HEK293T (cell line): Measurements from ENCODE around the gene CACNB1.

Experiments
- CTCF ChIA-PET: fragments of 350-600 bp; formaldehyde crosslinking; extraction: SDS; loops from one replicate; lab custom pipeline; 2021; ENCODE audit warnings: antibody characterized with exemption, inconsistent platforms; lab: Yijun Ruan, JAX
- POLR2A ChIA-PET: fragments of 350-600 bp; formaldehyde crosslinking; extraction: SDS; loops from one replicate; lab custom pipeline; 2020; ENCODE audit warnings: antibody characterized with exemption, inconsistent platforms; lab: Yijun Ruan, JAX
- DNase-seq: peaks from one replicate; pipeline ENCODE4 v3.0.0; 2012; ENCODE audit warnings: mixed read lengths; ENCODE audit errors: extremely low spot score
- ARNT ChIP-seq: fragments of 450-650 bp; IDR thresholded peaks from 2 replicates; pipeline ENCODE4 v1.6.1; 2017; ENCODE audit warnings: mild to moderate bottlenecking
- BHLHE40 ChIP-seq: fragments of 450-650 bp; IDR thresholded peaks from 2 replicates; pipeline ENCODE4 v1.6.1; 2016; ENCODE audit warnings: mild to moderate bottlenecking, moderate library complexity, borderline replicate concordance
- CTBP1 ChIP-seq: fragments of 450-650 bp; IDR thresholded peaks from 2 replicates; pipeline ENCODE4 v1.6.1; 2016; ENCODE audit warnings: borderline replicate concordance
- ELF4 ChIP-seq: fragments of 450-650 bp; IDR thresholded peaks from 2 replicates; pipeline ENCODE4 v1.6.1; 2017; ENCODE audit warnings: antibody characterized with exemption
- FOXA1 ChIP-seq: fragments of 450-650 bp; IDR thresholded peaks from 2 replicates; pipeline ENCODE4 v1.6.1; 2016; ENCODE audit warnings: mild to moderate bottlenecking
- FOXK2 ChIP-seq: fragments of 450-650 bp; IDR thresholded peaks from 2 replicates; pipeline ENCODE4 v1.6.1; 2016; ENCODE audit warnings: mild to moderate bottlenecking
- FOXM1 ChIP-seq: fragments of 450-650 bp; IDR thresholded peaks from 2 replicates; pipeline ENCODE4 v1.6.1; 2017; ENCODE audit warnings: mild to moderate bottlenecking, borderline replicate concordance
- HDGF ChIP-seq: fragments of 450-650 bp; IDR thresholded peaks from 2 replicates; pipeline ENCODE4 v1.6.1; 2017; ENCODE audit warnings: antibody characterized with exemption, borderline replicate concordance
- L3MBTL2 ChIP-seq: fragments of 450-650 bp; conservative IDR thresholded peaks from 2 replicates; pipeline ENCODE4 v1.6.1; 2016; ENCODE audit warnings: mild to moderate bottlenecking
- LEF1 ChIP-seq: fragments of 450-650 bp; IDR thresholded peaks from 2 replicates; pipeline ENCODE4 v1.6.1; 2017; ENCODE audit warnings: mild to moderate bottlenecking, borderline replicate concordance
- NFRKB ChIP-seq: fragments of 450-650 bp; IDR thresholded peaks from 2 replicates; pipeline ENCODE4 v1.6.1; 2016; ENCODE audit warnings: mild to moderate bottlenecking, moderate library complexity
- SP1 ChIP-seq: fragments of 450-650 bp; IDR thresholded peaks from 2 replicates; pipeline ENCODE4 v1.6.1; 2017
- SUZ12 ChIP-seq: fragments of 450-650 bp; IDR thresholded peaks from 2 replicates; pipeline ENCODE4 v1.6.1; 2016; ENCODE audit warnings: mild to moderate bottlenecking
- TARDBP ChIP-seq: fragments of 450-650 bp; IDR thresholded peaks from 2 replicates; pipeline ENCODE4 v1.6.1; 2016
- ZNF384 ChIP-seq: fragments of 450-650 bp; IDR thresholded peaks from 2 replicates; pipeline ENCODE4 v1.6.1; 2016
- TF ChIP-seq, protein P1 (sequence below): fragments of 450-650 bp; IDR thresholded peaks from 2 replicates; pipeline ENCODE4 v1.6.1; 2016

CACNB1 gene

DNA sequence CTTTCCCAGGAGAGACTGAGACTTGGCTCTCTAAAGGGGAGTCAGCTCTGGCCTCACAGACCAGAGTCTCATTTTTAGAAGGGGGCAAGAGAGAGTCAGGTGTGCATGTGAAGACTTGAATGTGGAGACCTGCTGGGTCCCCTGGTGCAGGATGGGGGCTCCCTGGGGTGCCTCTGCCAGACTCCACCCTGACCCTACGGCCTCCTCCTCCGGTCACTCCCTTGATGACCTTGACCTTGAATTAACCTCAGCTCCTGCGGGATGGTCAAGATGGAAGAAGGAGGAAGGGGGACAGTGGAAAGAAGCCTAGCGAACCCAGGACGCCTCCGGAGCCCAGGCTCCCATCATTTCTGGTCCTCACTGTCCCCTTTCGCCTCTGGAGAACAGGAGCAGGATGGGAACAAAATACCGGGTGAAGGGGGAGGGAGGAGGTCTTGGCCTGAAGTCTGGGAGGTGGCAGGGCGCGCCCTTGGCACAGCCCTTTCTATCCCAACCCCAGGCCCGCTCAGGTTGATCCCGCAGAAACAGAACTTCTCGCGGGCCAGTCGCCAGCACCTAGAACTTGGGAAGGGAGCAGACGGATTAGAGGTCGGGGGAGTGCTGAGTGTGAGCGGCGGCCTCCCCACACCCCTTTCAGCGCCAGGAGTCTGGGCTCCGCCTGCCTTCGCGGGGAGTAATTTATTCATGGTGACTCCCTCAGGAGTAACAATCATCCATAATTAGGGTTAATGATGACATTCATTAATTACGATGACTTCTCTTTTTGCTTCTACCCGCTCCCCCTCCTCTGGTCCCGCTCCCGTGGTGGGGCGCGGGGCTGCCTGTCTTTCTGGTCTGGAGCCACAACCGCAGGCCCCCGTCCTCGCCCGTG lies 26.7 kb upstream of the CACNB1 start:
- POLR2A ChIA-PET, result interaction anchor here (1.2 to 1.7 kb wide), 3 partner anchors 15 to 24 kb away, joined by 4 to 18 read pairs (median 8); partner anchors contain the start of gene RPL19
- CTCF ChIA-PET, result interaction anchor here (0.9 to 1.8 kb wide), 3 partner anchors 8 to 16 kb away, joined by 3 to 14 read pairs (median 3); no protein-coding TSS in a partner anchor
- no peak for DNase-seq
- TF ChIP-seq SP1 (no peak), FOXK2 (no peak), ELF4 (no peak)

DNA sequence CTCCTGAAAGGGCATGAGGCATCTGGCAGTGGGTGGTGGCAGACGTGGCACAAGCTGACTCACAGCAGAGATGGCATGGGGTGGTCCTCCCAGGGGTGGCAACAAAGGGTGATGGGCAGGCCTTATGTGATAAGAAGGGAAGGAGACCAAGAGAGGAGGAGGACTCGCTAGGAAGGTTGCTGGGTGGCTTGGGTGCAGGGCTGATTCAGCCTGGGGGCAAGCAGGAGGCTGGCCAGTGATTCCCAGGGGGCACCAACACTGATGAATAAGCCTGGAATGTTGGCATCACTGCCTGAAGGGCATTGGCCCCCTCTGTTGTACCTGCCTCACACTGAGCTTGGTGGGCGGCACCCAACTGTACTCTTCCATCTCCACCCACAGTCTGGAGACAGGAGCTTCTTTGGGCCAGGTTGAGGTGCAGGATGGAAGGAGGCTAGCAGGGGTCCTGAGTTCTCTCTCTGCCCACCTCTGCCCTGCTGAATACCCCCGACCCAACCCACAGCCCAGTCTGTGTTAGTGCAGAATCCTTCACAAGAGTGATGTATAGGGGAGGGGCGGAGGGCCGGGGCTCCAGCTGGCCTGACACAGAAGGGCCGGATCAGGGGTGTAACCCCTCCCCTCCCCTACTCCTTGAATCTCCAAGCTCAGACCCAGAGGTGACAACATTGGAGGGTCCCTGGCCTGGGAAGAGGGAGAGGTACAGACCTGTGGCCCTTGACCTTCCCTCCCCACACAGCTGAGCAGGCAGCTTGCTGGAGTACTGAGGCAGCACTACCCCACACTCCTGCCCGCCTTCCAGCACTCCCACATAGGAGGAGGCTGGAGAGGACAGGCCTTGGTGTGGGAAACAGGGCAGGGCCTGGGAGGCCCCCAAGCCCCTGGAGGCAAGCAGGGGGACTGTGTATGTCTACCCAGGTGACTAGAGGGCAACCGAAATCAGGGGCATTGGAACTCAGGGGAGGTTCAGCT lies 25.7 kb upstream of the CACNB1 start:
- CTCF ChIA-PET, result interaction anchor here (0.9 to 1.8 kb wide), 4 partner anchors 9 to 22 kb away, joined by 3 to 14 read pairs (median 4); no protein-coding TSS in a partner anchor

DNA sequence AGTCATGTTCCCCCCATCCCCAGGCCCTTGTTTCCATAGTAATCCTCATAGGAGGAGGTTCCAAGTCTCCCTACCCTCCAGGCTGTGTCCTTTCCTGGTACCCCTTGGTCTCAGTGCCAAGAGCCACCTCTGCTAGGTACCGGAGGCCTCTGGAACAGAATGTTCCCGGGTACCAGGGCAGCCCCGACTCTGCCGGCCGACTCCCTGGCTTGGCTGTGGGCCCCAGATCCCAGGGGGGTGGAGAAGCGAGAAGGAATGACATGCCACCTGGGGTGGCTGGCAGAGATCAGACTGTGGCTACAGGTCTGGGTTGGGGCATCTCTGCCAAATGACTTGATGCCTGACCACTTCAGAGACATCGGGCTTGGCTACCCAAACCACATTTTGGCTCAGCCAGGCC lies 24.7 kb upstream of the CACNB1 start:
- ChIA-PET POLR2A (interaction anchor here (0.9 to 1.3 kb wide), 2 partner anchors 19 to 23 kb away, joined by 4 to 5 read pairs; partner anchors contain the start of gene RPL19), CTCF (interaction anchor here (1.1 kb wide), 1 partner anchor 13 kb away, joined by 3 read pairs; no protein-coding TSS in a partner anchor)
- no peak for TF ChIP-seq LEF1
- TF ChIP-seq FOXA1, result no peak
- no peak for TF ChIP-seq BHLHE40
- TF ChIP-seq L3MBTL2, result no peak
- no peak for TF ChIP-seq HDGF
- no peak for TF ChIP-seq TARDBP
- no peak for DNase-seq

More for the DNA sequence above, 25.7 kb upstream of the CACNB1 start:
- POLR2A ChIA-PET, result interaction anchor here (0.5 to 1.7 kb wide), 4 partner anchors 14 to 238 kb away, joined by 3 to 18 read pairs (median 6); partner anchors contain the start of genes CDK12 and RPL19
- no peak for DNase-seq
- TF ChIP-seq ZNF384 (no peak), HDGF (no peak), BHLHE40 (no peak)

DNA sequence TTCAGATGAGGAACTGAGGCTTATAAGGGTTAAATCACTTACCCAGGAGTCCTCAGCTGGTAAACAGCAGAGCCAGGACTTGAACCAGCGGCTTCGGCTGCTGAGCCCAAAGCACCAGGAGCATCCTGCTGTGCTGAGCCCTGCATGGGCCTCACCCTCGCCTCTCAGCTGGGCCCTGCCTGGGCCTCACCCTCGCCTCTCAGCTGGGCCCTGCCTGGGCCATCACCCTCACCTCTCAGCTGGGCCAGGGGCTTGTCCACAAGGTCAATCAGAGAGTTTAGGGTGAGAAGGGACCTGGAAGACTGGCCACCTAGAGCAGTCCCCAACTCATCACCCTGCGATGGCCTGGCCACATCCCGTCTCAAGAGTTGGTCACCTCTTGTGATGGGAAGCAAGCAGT lies 24.1 kb upstream of the CACNB1 start:
- ChIA-PET CTCF (interaction anchor here (0.7 to 1.1 kb wide), 2 partner anchors 14 to 27 kb away, joined by 3 read pairs; no protein-coding TSS in a partner anchor), POLR2A (interaction anchor here (0.9 to 1.3 kb wide), 2 partner anchors 18 to 22 kb away, joined by 4 to 5 read pairs; partner anchors contain the start of gene RPL19)
- TF ChIP-seq SUZ12 (no peak), L3MBTL2 (no peak), ARNT (no peak), FOXM1 (no peak), CTBP1 (no peak), ELF4 (no peak), BHLHE40 (no peak), TARDBP (no peak)
- DNase-seq, result no peak

DNA sequence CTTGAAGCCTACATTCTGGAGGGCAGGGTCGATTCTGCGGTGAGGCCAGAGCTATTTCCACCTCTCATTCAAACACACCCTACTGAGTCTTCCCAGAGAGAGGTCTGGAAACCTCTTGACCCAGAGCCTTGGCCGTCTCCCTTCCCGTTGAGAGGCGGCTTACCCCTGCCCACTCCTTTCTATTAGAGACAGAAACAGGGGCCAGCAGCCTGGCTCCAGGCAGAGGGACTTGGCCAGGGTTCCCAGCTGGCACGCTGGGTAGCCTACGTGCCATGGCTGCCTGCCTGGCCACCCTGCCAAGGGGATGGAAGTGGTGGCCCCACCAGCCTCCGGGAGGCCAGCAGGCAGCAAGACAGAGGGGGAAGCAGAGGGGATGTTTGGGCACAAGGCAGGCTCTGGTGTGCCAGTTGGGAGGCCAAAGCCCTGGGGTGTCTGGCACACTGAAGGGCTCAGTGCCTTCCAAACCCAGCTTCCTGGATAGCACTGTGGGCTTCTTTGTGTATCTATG lies 22.2 kb upstream of the CACNB1 start:
- no peak for TF ChIP-seq L3MBTL2
- no peak for TF ChIP-seq ELF4
- TF ChIP-seq FOXA1, result no peak
- no peak for TF ChIP-seq FOXM1
- TF ChIP-seq SP1, result no peak
- TF ChIP-seq TARDBP, result no peak
- no peak for TF ChIP-seq FOXK2
- TF ChIP-seq SUZ12, result no peak
- no peak for TF ChIP-seq BHLHE40
- TF ChIP-seq ARNT, result no peak
- TF ChIP-seq CTBP1, result no peak
- CTCF ChIA-PET, result interaction anchor here (1.7 to 2.8 kb wide), 2 partner anchors 17 to 24 kb away, joined by 5 to 14 read pairs; no protein-coding TSS in a partner anchor
- POLR2A ChIA-PET, result interaction anchor here (1.0 kb wide), 1 partner anchor 20 kb away, joined by 3 read pairs; the partner anchor contains the start of gene RPL19
- no peak for DNase-seq

DNA sequence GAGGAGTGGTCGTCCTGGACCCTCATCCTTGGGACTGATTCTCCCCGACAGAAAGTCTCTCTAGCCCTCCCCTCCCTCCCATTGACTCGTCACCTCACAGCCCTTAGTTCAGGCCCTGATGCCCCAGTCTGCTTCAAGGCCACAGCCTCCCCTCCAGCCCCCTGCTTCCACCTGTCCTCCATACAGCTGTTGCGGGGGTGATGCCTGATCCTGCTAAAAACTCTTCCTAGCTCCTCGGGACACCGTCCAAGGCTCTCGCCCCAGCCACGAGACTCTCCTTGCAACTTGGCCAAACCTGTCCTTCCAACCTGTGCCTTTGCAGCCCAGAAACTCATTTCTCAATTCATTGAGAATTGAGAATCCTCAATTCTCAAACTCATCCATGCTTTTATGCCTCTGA lies 21.4 kb upstream of the CACNB1 start:
- TF ChIP-seq L3MBTL2, result no peak
- TF ChIP-seq NFRKB, result no peak
- TF ChIP-seq ELF4, result no peak
- no peak for TF ChIP-seq BHLHE40
- no peak for TF ChIP-seq ZNF384
- TF ChIP-seq TARDBP, result no peak
- TF ChIP-seq CTBP1, result no peak
- ChIA-PET POLR2A (interaction anchor here (0.7 to 2.1 kb wide), 2 partner anchors 13 to 19 kb away, joined by 3 to 12 read pairs; partner anchors contain the start of gene RPL19), CTCF (interaction anchor here (0.7 to 2.8 kb wide), 4 partner anchors 10 to 25 kb away, joined by 3 to 14 read pairs (median 4); no protein-coding TSS in a partner anchor)
- DNase-seq, result no peak

DNA sequence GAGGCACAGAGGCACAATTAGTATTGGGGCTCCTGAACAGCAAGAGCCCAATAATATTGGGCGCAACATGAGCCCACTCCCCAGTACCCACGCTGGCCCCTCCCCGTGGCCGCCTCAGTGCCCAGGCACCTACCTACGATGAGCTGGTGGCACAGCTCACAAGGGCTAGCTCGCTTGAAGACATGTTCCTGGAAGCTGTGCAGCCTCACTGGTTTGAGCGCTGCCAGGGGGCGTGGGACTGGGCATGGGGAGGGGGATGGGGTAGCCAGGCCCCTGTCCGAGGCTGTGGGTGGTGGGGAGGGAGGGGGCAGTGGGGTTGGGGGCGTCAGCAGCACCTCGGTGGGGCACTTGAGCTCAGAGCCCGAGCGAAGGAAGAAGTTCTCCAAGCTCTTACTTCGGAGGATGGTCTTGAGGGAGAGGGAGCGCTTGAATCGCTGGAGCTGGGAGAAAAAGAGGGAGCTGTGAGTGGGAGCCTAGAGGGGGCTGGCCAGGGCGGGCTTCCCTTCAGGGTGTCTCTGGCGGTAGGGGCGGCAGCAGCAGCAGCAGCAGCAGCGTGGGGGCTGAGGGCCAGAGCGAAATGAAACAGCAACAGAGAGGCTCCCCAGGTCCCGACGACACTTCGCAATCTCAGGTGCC lies 20.4 kb upstream of the CACNB1 start:
- CTCF ChIA-PET, result interaction anchor here (0.7 to 2.8 kb wide), 4 partner anchors 9 to 21 kb away, joined by 3 to 14 read pairs (median 4); no protein-coding TSS in a partner anchor
- POLR2A ChIA-PET, result interaction anchor here (0.9 to 2.1 kb wide), 2 partner anchors 14 to 18 kb away, joined by 4 to 12 read pairs; partner anchors contain the start of gene RPL19
- TF ChIP-seq FOXA1 (no peak), BHLHE40 (no peak), TARDBP (no peak), FOXK2 (no peak), HDGF (no peak), LEF1 (no peak), NFRKB (no peak), L3MBTL2 (no peak), SUZ12 (no peak), ELF4 (no peak), SP1 (no peak), FOXM1 (no peak), ARNT (no peak), ZNF384 (no peak), CTBP1 (no peak)
- TF ChIP-seq, protein P1, sequence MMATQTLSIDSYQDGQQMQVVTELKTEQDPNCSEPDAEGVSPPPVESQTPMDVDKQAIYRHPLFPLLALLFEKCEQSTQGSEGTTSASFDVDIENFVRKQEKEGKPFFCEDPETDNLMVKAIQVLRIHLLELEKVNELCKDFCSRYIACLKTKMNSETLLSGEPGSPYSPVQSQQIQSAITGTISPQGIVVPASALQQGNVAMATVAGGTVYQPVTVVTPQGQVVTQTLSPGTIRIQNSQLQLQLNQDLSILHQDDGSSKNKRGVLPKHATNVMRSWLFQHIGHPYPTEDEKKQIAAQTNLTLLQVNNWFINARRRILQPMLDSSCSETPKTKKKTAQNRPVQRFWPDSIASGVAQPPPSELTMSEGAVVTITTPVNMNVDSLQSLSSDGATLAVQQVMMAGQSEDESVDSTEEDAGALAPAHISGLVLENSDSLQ, result no peak
- no peak for DNase-seq
